CD4-positive, CD25-positive, alpha-beta regulatory T cell (primary cell): ENCODE measurements around the gene HPX. TPM values are rescaled to one million over a fixed set of nuclear protein-coding genes. Genes with fewer than 3 reads are reported as not detected.

Experiments
- ATAC-seq, 2 donors: fragments of 150-1000 bp; cut with Tn5 transposase; one replicate each; pipeline ENCODE4 v1.10.0; 2021; ENCODE audit warnings: low read depth in 2 of 2, moderate number of reproducible peaks in 2 of 2, moderate library complexity in 1 of 2
- DNase-seq, 3 donors: peaks; one replicate each; pipeline versions ENCODE4 v3.0.0 to v3.0.0-alpha.2; 2012 to 2022; ENCODE audit warnings: mixed read lengths in 1 of 3
- H3K27ac ChIP-seq: one replicate; pipeline ENCODE4 v1.7.0; 2013; ENCODE audit warnings: mild to moderate bottlenecking, low read length; ENCODE audit not compliant: insufficient read depth, poor library complexity, severe bottlenecking
- H3K27me3 ChIP-seq: one replicate; pipeline ENCODE4 v1.7.0; 2013; ENCODE audit warnings: low read length; ENCODE audit not compliant: control insufficient read depth, insufficient read depth
- H3K36me3 ChIP-seq: one replicate; pipeline ENCODE4 v1.7.0; 2013; ENCODE audit warnings: mild to moderate bottlenecking, low read length, moderate library complexity; ENCODE audit not compliant: control insufficient read depth, insufficient read depth
- H3K4me1 ChIP-seq: 2 replicates; pipeline ENCODE4 v1.7.0; 2013; ENCODE audit warnings: mild to moderate bottlenecking, low read length; ENCODE audit not compliant: insufficient read depth, control insufficient read depth, poor library complexity, severe bottlenecking
- H3K4me3 ChIP-seq: one replicate; pipeline ENCODE4 v1.7.0; 2013; ENCODE audit warnings: low read depth, mild to moderate bottlenecking, low read length, moderate library complexity
- H3K9me3 ChIP-seq, 2 experiments: 1 replicate in 1 of 2; 2 replicates in 1 of 2; pipeline ENCODE4 v1.7.0; 2013; ENCODE audit warnings: low read length in 2 of 2, mild to moderate bottlenecking in 1 of 2, moderate library complexity in 1 of 2; ENCODE audit not compliant: control insufficient read depth in 2 of 2
- H3K27ac Mint-ChIP-seq, 3 donors: one replicate each; pipeline ENCODE4 v1.8.0; 2020 to 2022; ENCODE audit warnings: mild to moderate bottlenecking in 3 of 3, mixed read lengths in 3 of 3, moderate library complexity in 2 of 3
- H3K27me3 Mint-ChIP-seq: one replicate; pipeline ENCODE4 v1.8.0; 2022; ENCODE audit warnings: mild to moderate bottlenecking, mixed read lengths
- H3K36me3 Mint-ChIP-seq: one replicate; pipeline ENCODE4 v1.8.0; 2020; ENCODE audit warnings: mixed read lengths
- H3K4me1 Mint-ChIP-seq, 4 donors: one replicate each; pipeline ENCODE4 v1.8.0; 2020 to 2022; ENCODE audit warnings: mixed read lengths in 4 of 4, mild to moderate bottlenecking in 1 of 4
- H3K4me3 Mint-ChIP-seq, 4 donors: one replicate each; pipeline ENCODE4 v1.8.0; 2020 to 2022; ENCODE audit warnings: mild to moderate bottlenecking in 4 of 4, mixed read lengths in 4 of 4, moderate library complexity in 3 of 4
- H3K9me3 Mint-ChIP-seq, 7 donors: one replicate each; pipeline ENCODE4 v1.8.0; 2020 to 2022; ENCODE audit warnings: mixed read lengths in 7 of 7, mild to moderate bottlenecking in 3 of 7, moderate library complexity in 2 of 7
- polyA plus RNA-seq, 4 donors: library from polyadenylated mRNA; unstranded; fragments of 300-500 nt; fragmentation: Illumina TruSeq; gene quantifications; one replicate each; pipeline ENCODE4 v1.2.3, GENCODE V29; 2021
- total RNA-seq: library from RNA; stranded (reverse); gene quantifications from one replicate; pipeline ENCODE4 v1.2.3, GENCODE V29; 2022

HPX gene
- total and polyA plus RNA-seq, 5 donors from 2014 or later, result 1.5 TPM; not detected in 4

- Mint-ChIP-seq H3K36me3 (peaks cover 57% of the 10 kb centered on the region), H3K4me3 (peak overlapping the region; percentile 80 to 91 (median 87)), H3K9me3 (peaks cover 0 to 2% (median 0%) of the 10 kb centered on the region in 7 donors), H3K27ac (peak overlapping the region; percentile 81 to 97 (median 92)), H3K4me1 (peaks cover 12 to 97% (median 48%) of the 10 kb centered on the region in 4 donors), H3K27me3 (peaks cover 4% of the 10 kb centered on the region)
- ATAC-seq, result no peak
- DNase-seq, result peak in 1 of 3 donors; percentile 52
- peaks cover 19% of the 10 kb centered on the region for H3K36me3 ChIP-seq
- H3K9me3 ChIP-seq, result no peaks in the 10 kb centered on the region
- H3K27ac ChIP-seq, result peak overlapping the region; percentile 82
- peak overlapping the region; percentile 66 for H3K4me3 ChIP-seq
- H3K27me3 ChIP-seq, result no peaks in the 10 kb centered on the region
- peaks cover 63% of the 10 kb centered on the region for H3K4me1 ChIP-seq
Observed at GRCh38 chr11:6402061-6402470, 38.7 kb downstream of the HPX start.

GRCh38 chr11:6401464-6401863, 39.3 kb downstream of the HPX start:
- ATAC-seq (no peak), DNase-seq (no peak)
- peaks cover 24% of the 10 kb centered on the region for H3K36me3 ChIP-seq
- H3K9me3 Mint-ChIP-seq, result peaks cover 0 to 2% (median 0%) of the 10 kb centered on the region in 7 donors
- H3K4me1 ChIP-seq, result peaks cover 57% of the 10 kb centered on the region
- H3K9me3 ChIP-seq, result no peaks in the 10 kb centered on the region
- H3K27ac ChIP-seq, result peak overlapping the region; percentile 53
- H3K4me3 Mint-ChIP-seq, result peak overlapping the region; percentile 50 to 88 (median 63)
- peak overlapping the region; percentile 50 to 92 (median 79) for H3K27ac Mint-ChIP-seq
- no peak overlapping the region for H3K4me3 ChIP-seq
- peaks cover 4% of the 10 kb centered on the region for H3K27me3 Mint-ChIP-seq
- peaks cover 18 to 97% (median 44%) of the 10 kb centered on the region in 4 donors for H3K4me1 Mint-ChIP-seq
- peaks cover 52% of the 10 kb centered on the region for H3K36me3 Mint-ChIP-seq
- no peaks in the 10 kb centered on the region for H3K27me3 ChIP-seq

GRCh38 chr11:6400431-6401345, 40.1 kb downstream of the HPX start:
- peaks cover 24% of the 10 kb centered on the region for H3K36me3 ChIP-seq
- peak overlapping the region; percentile 66 to 92 (median 79) for H3K27ac Mint-ChIP-seq
- no peak overlapping the region for H3K4me3 ChIP-seq
- H3K4me1 ChIP-seq, result peaks cover 49% of the 10 kb centered on the region
- H3K9me3 ChIP-seq, result no peaks in the 10 kb centered on the region
- peaks cover 53% of the 10 kb centered on the region for H3K36me3 Mint-ChIP-seq
- H3K27ac ChIP-seq, result peak overlapping the region; percentile 16
- H3K27me3 ChIP-seq, result no peaks in the 10 kb centered on the region
- H3K4me1 Mint-ChIP-seq, result peaks cover 21 to 97% (median 40%) of the 10 kb centered on the region in 4 donors
- DNase-seq (no peak), ATAC-seq (no peak)
- peak overlapping the region in 3 of 4 donors; percentile 50 to 65 (median 61) for H3K4me3 Mint-ChIP-seq
- H3K27me3 Mint-ChIP-seq, result no peaks in the 10 kb centered on the region
- H3K9me3 Mint-ChIP-seq, result peaks cover 0 to 1% (median 0%) of the 10 kb centered on the region in 7 donors

- Histone ChIP-seq H3K4me3 (no peak overlapping the region), H3K27me3 (no peaks in the 10 kb centered on the region), H3K27ac (no peak overlapping the region), H3K36me3 (peaks cover 40% of the 10 kb centered on the region), H3K9me3 (no peaks in the 10 kb centered on the region), H3K4me1 (peaks cover 35% of the 10 kb centered on the region)
- no peaks in the 10 kb centered on the region for H3K27me3 Mint-ChIP-seq
- H3K4me1 Mint-ChIP-seq, result peaks cover 16 to 95% (median 37%) of the 10 kb centered on the region in 4 donors
- peaks cover 48% of the 10 kb centered on the region for H3K36me3 Mint-ChIP-seq
- H3K27ac Mint-ChIP-seq, result peak overlapping the region; percentile 43 to 84 (median 57)
- DNase-seq (no peak), ATAC-seq (no peak)
- H3K4me3 Mint-ChIP-seq, result peak overlapping the region in 1 of 4 donors; percentile 84
- peaks cover 0 to under 1% (median 0%) of the 10 kb centered on the region in 7 donors for H3K9me3 Mint-ChIP-seq
Observed at GRCh38 chr11:6397636-6398035, 43.2 kb downstream of the HPX start.

GRCh38 chr11:6397156-6397555, 43.6 kb downstream of the HPX start:
- H3K4me3 ChIP-seq, result no peak overlapping the region
- Mint-ChIP-seq H3K36me3 (peaks cover 46% of the 10 kb centered on the region), H3K4me3 (peak overlapping the region in 1 of 4 donors; percentile 84), H3K4me1 (peaks cover 16 to 95% (median 34%) of the 10 kb centered on the region in 4 donors), H3K27me3 (no peaks in the 10 kb centered on the region), H3K27ac (peak overlapping the region; percentile 57 to 92 (median 84)), H3K9me3 (no peaks in the 10 kb centered on the region)
- peaks cover 34% of the 10 kb centered on the region for H3K4me1 ChIP-seq
- no peak for ATAC-seq
- peaks cover 40% of the 10 kb centered on the region for H3K36me3 ChIP-seq
- no peak for DNase-seq
- H3K9me3 ChIP-seq, result no peaks in the 10 kb centered on the region
- no peak overlapping the region for H3K27ac ChIP-seq
- H3K27me3 ChIP-seq, result no peaks in the 10 kb centered on the region

- no peaks in the 10 kb centered on the region for H3K9me3 ChIP-seq
- H3K27me3 ChIP-seq, result no peaks in the 10 kb centered on the region
- no peak overlapping the region for H3K27ac ChIP-seq
- peaks cover 34% of the 10 kb centered on the region for H3K36me3 ChIP-seq
- peaks cover 35% of the 10 kb centered on the region for H3K4me1 ChIP-seq
- Mint-ChIP-seq H3K36me3 (peaks cover 42% of the 10 kb centered on the region), H3K27me3 (no peaks in the 10 kb centered on the region), H3K4me3 (peak overlapping the region in 1 of 4 donors; percentile 84), H3K27ac (peak overlapping the region; percentile 54 to 87 (median 79)), H3K9me3 (no peaks in the 10 kb centered on the region), H3K4me1 (peaks cover 21 to 95% (median 37%) of the 10 kb centered on the region in 4 donors)
- DNase-seq, result no peak
- H3K4me3 ChIP-seq, result no peak overlapping the region
- no peak for ATAC-seq
Observed at GRCh38 chr11:6395470-6396060, 45.2 kb downstream of the HPX start.

- Mint-ChIP-seq H3K4me3 (peak overlapping the region in 3 of 4 donors; percentile 46 to 91 (median 68)), H3K27ac (peak overlapping the region in 2 of 3 donors; percentile 74 to 86)
Observed at GRCh38 chr11:6393989-6394670, 46.7 kb downstream of the HPX start.

More at GRCh38 chr11:6393989-6394670, 46.7 kb downstream of the HPX start:
- H3K27ac ChIP-seq, result no peak overlapping the region
- H3K4me1 ChIP-seq, result peaks cover 45% of the 10 kb centered on the region
- no peaks in the 10 kb centered on the region for H3K27me3 ChIP-seq
- no peak overlapping the region for H3K4me3 ChIP-seq
- H3K36me3 ChIP-seq, result peaks cover 28% of the 10 kb centered on the region
- H3K9me3 Mint-ChIP-seq, result no peaks in the 10 kb centered on the region
- peaks cover 31 to 94% (median 45%) of the 10 kb centered on the region in 4 donors for H3K4me1 Mint-ChIP-seq
- ATAC-seq, result no peak
- DNase-seq, result no peak
- no peaks in the 10 kb centered on the region for H3K27me3 Mint-ChIP-seq
- H3K9me3 ChIP-seq, result no peaks in the 10 kb centered on the region
- H3K36me3 Mint-ChIP-seq, result peaks cover 33% of the 10 kb centered on the region
